Measurements from ENCODE around the gene ADAMTSL1.

The ADAMTSL1 gene

GRCh38 chr9:18739641-18740318, 265.8 kb downstream of the ADAMTSL1 start:
- DNase-seq (ENCODE audit: low read depth in 2 of 2): no peak

- DNase-seq (ENCODE audit: low read depth in 2 of 2): no peak
These were observed 267.4 kb downstream of the ADAMTSL1 start for GRCh38 chr9:18741359-18741758.

GRCh38 chr9:18741945-18742344, 268.0 kb downstream of the ADAMTSL1 start:
- DNase-seq (ENCODE audit: low read depth in 2 of 2): no peak

- no peak for DNase-seq (ENCODE audit: low read depth in 2 of 2)
These were observed 269.5 kb downstream of the ADAMTSL1 start for GRCh38 chr9:18743421-18743820.

GRCh38 chr9:18743971-18744370, 270.0 kb downstream of the ADAMTSL1 start:
- no peak for DNase-seq (ENCODE audit: low read depth in 2 of 2)

GRCh38 chr9:18745710-18746109, 271.8 kb downstream of the ADAMTSL1 start:
- DNase-seq (ENCODE audit: low read depth in 2 of 2): no peak

GRCh38 chr9:18746631-18747030, 272.7 kb downstream of the ADAMTSL1 start:
- no peak for DNase-seq (ENCODE audit: low read depth in 2 of 2)

GRCh38 chr9:18747595-18747994, 273.6 kb downstream of the ADAMTSL1 start:
- no peak for DNase-seq (ENCODE audit: low read depth in 2 of 2)

GRCh38 chr9:18748251-18748701, 274.3 kb downstream of the ADAMTSL1 start:
- no peak for DNase-seq (ENCODE audit: low read depth in 2 of 2)

GRCh38 chr9:18749711-18750110, 275.8 kb downstream of the ADAMTSL1 start:
- DNase-seq (ENCODE audit: low read depth in 2 of 2): no peak

GRCh38 chr9:18753904-18754303, 280.0 kb downstream of the ADAMTSL1 start:
- DNase-seq (ENCODE audit: low read depth in 2 of 2): no peak

- DNase-seq (ENCODE audit: low read depth in 2 of 2): no peak
These were observed 280.6 kb downstream of the ADAMTSL1 start for GRCh38 chr9:18754537-18754936.

- no peak for DNase-seq (ENCODE audit: low read depth in 2 of 2)
These were observed 281.3 kb downstream of the ADAMTSL1 start for GRCh38 chr9:18755263-18755662.

- DNase-seq (ENCODE audit: low read depth in 2 of 2): no peak
These were observed 282.8 kb downstream of the ADAMTSL1 start for GRCh38 chr9:18756712-18757125.

GRCh38 chr9:18759827-18760226, 285.9 kb downstream of the ADAMTSL1 start:
- no peak for DNase-seq (ENCODE audit: low read depth in 2 of 2)

- no peak for DNase-seq (ENCODE audit: low read depth in 2 of 2)
These were observed 287.9 kb downstream of the ADAMTSL1 start for GRCh38 chr9:18761742-18762300.

- no peak for DNase-seq (ENCODE audit: low read depth in 2 of 2)
These were observed 293.1 kb downstream of the ADAMTSL1 start for GRCh38 chr9:18766989-18767550.

GRCh38 chr9:18768951-18769622, 295.1 kb downstream of the ADAMTSL1 start:
- DNase-seq (ENCODE audit: low read depth in 2 of 2): no peak

- DNase-seq (ENCODE audit: low read depth in 2 of 2): no peak
These were observed 296.4 kb downstream of the ADAMTSL1 start for GRCh38 chr9:18770131-18770908.

- no peak for DNase-seq (ENCODE audit: low read depth in 2 of 2)
These were observed 297.1 kb downstream of the ADAMTSL1 start for GRCh38 chr9:18771011-18771410.

GRCh38 chr9:18771763-18772162, 297.8 kb downstream of the ADAMTSL1 start:
- no peak for DNase-seq (ENCODE audit: low read depth in 2 of 2)

GRCh38 chr9:18775241-18775640, 301.3 kb downstream of the ADAMTSL1 start:
- no peak for DNase-seq (ENCODE audit: low read depth in 2 of 2)

Data from stimulated activated CD8-positive, alpha-beta memory T cell treated with anti-CD3 and anti-CD28 coated beads, Interleukin-2, amount 100 ng/mL, for 1 hour (primary cell).